Measurements from ENCODE around the gene MET.
"Not testable (repeated sequence)": the region's sequence is repeated elsewhere in the genome, so short reads cannot be mapped to it uniquely, and the experiment has no call there.

The MET gene

DNA sequence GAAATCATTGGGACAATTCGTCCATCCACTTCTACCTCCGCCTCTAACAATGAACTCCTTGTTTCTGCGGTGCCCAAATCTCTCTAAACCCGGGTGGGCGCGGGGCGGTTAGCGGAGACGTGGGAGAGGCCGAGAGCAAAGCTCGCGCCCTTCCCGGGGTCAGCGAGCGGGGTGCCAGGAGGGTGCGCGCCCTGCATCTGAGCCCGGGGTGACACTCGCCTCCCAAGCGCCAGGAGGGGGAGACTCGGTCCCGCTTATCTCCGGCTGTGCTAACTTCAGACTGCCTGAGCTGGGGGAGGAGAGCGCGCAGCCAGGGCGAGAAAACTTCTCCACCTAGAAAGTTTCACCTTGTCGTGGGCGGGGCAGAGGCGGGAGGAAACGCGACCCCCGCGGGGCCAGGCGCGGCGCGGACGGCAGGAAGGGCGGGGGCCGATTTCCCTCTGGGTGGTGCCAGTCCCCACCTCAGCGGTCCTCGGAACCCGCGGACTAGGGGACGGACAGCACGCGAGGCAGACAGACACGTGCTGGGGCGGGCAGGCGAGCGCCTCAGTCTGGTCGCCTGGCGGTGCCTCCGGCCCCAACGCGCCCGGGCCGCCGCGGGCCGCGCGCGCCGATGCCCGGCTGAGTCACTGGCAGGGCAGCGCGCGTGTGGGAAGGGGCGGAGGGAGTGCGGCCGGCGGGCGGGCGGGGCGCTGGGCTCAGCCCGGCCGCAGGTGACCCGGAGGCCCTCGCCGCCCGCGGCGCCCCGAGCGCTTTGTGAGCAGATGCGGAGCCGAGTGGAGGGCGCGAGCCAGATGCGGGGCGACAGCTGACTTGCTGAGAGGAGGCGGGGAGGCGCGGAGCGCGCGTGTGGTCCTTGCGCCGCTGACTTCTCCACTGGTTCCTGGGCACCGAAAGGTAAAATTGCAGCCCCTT, at the start of gene MET:
MET (plus strand) TSS at position 516 of the 915 bp plus-strand sequence. CDS start 26,889 bp downstream, outside the sequence.
- DNase-seq (ENCODE audit: low spot score), result peak; percentile 31

DNA sequence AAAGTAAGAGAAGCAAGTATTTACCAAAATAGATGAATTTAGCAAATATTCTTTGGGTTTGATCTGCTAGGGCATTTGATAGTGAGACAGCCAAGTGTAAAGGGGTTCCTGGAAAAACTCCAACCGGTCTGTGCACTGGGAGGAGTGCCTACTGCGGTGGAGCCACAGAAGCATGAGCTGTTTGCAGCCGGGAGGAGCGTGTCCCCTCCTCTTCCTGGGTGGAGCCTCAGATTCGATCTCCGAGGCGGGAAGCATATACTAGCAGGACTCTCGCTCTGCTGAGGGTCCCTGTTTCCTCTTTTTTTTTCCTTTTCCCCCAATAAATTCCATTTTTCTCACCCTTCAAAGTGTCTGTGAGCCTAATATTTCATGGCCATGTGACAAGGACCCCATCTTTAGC, 45.1 kb upstream of the MET start:
- DNase-seq (ENCODE audit: low spot score), result no peak

DNA sequence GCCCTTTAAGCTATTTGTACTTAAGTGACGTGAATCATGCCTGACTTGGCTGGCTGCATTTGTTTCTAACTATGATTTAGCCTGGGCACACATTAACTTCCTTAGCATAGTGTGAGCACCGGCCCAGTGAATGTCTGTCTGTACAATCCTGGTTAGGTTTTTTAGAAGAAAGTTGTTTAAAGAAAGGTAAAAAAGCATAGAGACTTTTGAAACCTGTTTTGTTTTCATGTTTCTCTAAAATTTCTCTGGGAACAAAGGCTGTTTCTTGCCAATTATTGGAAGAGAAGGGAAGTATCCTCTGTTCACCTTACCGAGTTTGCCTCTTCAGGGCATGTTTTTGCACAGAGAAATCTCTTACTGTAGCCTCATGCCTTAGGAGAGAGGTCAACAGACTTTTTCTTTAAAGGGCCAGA, 42.9 kb upstream of the MET start:
- DNase-seq (ENCODE audit: low spot score), result no peak

DNA sequence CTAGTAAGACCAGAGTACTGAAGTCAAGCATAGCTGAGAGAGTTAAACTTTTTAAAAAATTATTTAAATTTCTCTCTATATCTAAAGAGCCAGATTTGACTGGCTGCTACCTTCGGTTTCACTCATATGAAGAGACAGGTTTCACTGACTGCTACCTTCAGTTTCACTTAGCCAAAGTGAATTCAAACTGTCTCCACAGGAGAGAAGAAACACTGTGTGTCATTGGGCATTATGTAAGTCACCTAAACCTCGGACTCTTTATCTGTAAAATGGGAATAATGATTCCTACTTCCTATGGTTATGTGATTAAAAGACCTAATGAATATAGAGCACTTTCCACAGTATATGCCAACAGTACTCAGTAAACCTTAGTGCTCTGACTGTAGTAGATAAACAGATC, 41.6 kb upstream of the MET start:
- DNase-seq (ENCODE audit: low spot score), result no peak

DNA sequence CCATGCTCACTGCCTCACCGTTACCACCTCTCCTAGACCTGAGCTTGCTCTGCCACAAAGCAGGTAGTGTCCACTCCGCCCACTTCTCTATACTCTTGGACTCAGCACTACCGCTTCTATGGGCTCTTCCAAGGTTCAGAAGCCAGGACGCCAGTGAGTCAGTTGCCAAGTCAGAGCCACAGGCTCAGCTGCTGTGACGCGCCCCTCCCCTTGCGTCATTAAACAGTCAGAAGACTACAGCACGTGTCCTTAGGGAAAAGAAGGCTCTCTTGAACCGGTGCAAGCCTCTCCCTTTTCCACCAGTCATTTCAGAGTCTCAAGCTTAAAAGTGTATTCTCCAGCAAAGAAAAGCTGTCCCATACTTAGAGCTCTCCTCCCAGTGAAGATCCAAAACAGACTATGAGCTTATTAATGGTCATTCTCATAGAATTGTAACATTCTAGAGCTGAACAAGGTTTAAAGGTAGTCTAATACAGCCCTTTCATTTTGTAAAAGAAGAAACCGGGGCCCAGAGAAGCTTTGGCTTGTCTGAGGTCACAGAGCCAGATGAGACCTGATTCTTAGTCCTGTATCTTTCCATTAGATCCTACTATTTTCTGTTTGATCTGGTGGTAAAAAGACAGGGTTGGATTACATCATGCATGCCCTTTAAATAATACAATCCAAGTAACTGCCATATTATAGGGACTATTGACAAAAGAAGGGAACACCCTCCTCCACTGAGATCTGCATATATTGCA, 40.9 kb upstream of the MET start:
- no peak for DNase-seq (ENCODE audit: low spot score)

DNA sequence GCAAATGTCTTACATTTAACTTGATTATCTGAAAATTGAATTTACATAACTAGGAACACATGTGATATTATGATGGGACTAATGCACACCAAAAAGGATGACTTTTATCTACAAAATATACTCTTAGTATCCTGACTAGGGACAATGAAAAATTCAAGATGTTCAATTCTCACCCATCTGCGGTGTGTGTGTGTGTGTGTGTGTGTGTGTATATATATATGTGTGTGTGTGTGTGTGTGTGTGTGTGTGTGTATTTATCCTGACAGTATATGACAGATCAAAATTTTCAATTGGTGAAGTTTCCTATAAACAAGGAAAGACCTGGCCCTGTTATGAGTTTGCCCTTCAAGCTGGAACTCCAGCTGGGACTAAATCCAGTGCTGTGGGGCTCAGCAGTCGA, 40.3 kb upstream of the MET start:
- no peak for DNase-seq (ENCODE audit: low spot score)

DNA sequence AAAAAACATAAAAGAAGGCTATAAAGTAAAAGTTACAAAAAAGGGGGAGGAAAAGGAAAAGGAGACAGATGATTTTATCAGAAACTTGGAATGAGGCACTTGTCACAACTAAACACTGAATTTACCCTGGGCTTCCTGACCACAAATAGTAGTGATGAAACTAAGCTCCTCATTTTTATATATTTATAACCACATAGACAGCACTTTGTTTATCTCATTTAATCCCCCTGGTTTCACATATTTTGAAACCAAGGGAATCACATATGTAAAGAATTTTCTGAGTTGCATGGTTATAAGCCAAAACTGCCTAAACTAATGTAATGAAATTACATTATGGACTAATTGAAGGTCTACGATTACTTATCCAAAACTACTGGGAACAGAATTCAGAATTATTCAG, 39.6 kb upstream of the MET start:
- no peak for DNase-seq (ENCODE audit: low spot score)

DNA sequence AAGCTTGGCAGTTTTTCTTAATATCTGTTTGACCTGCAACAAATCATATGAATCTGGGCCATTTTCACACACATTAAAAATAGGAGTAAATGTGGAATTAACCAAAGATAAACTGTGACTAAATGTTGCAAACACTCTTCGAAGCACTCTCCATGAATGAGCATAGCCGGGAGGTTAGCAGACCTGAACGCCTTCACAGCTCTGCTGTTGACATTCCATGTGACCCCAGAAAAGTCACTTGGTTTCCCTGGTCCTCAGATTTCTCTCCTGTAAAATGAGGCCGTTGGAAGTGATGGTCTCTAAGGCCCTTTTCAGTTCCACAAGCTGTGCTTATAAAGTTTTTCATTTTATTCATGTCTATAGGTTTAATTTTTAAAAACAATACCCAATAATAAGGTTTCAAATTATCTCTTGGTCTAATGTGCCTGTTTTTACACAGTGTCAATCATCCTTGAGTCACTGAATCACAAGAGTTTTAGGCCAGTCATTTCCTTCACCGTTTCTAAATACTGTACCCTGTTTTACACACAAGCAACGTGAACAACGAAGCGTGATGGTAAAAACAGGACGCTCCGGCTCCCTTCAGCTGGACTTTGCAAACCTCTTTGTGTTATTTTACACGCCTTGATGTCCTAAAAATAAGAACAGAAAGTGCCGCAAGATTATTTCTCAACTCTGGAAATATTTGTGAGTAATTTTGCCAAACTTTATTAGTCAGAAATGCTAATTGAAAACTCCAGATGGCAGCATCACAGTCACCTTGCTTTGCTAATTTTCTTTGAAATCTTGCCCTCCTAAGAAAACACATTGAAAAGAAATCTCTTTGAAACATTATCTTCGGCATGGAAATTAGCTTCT, 38.6 kb upstream of the MET start:
- no peak for DNase-seq (ENCODE audit: low spot score)

DNA sequence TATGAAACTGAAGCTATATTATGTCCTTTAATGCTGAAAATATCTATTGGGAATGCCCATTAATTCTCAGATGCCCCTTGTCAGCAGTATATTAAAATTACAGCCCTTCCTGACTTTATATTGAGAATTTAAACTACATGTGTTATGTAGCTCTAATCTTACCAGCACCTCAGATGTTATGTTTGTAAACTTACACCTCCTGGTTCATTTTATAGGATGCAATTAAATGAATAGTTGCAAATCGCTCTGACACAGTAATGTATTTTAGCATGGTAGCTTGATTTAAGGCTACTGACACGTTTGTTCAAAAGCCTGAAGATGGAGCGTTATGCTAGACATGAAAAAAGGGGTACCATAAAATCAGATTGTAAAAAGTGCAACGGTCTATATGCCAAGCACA, 35.0 kb upstream of the MET start:
- no peak for DNase-seq (ENCODE audit: low spot score)

DNA sequence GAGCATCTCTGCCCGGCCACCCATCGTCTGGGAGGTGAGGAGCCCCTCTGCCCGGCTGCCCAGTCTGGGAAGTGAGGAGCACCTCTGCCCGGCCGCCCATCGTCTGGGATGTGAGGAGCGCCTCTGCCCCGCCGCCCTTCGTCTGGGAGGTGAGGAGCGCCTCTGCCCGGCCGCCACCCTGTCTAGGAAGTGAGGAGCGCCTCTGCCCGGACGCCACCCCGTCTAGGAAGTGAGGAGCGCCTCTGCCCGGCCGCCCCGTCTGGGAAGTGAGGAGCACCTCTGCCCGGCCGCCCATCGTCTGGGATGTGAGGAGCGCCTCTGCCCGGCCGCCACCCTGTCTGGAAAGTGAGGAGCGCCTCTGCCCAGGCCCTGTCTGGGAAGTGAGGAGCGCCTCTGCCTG, 33.4 kb upstream of the MET start:
- DNase-seq (ENCODE audit: low spot score), result not testable (repeated sequence)

DNA sequence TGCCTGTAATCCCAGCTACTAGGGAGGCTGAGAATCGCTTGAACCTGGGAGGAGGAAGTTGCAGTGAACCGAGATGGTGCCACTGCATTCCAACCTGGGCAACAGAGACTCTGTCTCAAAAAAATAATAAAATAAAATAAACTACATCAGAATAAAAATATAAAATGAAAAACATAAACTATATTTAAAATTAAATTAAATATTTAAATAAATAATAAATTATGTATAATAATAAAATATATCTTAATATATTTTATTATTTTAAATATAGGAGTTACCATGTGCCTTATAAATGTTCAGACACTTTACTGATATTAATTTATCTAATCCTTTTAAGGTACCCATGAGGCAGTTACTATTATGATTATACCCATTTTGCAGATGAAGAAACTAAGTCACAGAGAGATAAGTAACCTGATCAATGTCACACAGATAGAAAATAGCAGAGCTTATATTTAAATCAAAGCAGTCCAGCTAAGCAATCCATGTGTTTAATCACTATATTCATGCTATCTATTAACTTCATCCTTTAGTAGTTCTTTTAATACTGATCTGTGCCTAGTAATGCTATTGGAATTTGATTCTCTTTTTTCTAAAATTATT, 30.3 kb upstream of the MET start:
- DNase-seq (ENCODE audit: low spot score), result no peak

DNA sequence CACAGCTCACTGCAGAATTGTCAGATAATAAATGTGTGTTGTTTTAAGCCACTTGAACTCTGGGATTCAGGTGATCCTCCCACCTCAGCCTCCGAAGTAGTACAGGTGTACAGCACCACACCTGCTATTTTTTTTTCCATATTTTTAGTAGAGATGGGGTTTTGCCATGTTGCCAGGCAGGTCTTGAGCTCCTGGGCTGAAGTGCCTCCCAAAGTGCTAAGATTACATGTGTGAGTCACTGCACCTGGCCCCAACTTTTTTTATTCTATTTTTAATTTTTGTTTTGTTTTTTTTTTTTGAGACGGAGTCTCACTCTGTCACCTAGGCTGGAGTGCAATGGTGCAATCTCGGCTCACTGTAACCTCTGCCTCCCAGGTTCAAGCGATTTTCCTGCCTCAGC, 28.8 kb upstream of the MET start:
- DNase-seq (ENCODE audit: low spot score), result not testable (repeated sequence)

DNA sequence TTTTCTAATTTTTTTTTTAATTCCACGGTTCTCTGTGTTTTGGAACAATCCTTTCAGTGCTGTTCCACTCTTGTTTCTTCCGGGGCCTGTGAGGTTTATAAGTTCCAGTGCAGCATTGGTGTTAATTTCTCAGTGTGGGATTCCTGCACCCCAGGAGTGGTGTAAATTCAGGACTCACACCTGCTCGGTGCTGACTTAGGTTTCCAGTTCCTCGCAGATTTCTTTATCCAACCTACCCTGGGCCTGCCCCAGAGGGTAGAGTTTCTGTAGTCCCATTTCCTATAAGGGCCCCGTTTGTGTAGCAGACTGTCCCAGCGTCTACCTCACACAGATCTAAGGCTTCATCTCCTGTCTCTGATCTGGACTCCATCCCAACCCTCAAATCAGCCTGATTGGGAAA, 27.4 kb upstream of the MET start:
- no peak for DNase-seq (ENCODE audit: low spot score)

DNA sequence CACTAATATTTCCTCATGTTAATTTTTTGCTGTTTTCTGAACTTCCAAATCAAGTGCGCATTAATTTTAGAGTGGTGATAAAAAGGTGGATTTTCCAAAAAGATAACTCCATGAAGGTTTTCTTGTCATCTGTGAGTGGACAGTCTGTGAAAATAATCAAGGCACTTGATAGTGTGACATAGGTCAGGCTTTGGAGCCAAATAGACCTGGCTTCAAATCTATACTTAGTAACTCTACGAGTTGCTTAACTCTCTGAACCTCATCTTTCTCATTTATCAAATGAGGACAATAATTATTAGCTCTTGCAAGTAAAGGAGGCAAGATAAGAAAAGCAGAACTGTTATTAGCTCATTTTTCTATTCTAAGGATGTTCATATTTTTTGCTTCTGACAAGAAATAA, 24.7 kb upstream of the MET start:
- no peak for DNase-seq (ENCODE audit: low spot score)

DNA sequence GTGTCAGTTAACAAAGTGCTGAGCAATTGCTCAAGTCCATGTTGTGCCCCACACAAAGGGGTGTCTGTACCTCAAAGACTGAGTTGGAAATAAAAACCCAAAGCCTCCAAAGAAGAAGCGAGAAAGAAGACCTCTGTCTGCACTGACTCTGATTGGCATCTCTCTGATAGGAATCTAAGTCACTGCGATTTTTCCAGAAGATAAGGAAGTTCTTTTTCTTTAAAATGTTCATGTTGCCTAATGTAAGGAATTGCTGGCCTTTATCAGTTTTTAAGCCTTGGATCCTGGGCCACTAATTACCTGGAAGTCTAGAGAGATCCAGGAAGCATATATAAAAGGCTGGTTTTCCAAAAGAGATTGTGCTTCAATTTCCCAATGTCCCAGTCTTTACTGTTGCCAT, 24.1 kb upstream of the MET start:
- no peak for DNase-seq (ENCODE audit: low spot score)

DNA sequence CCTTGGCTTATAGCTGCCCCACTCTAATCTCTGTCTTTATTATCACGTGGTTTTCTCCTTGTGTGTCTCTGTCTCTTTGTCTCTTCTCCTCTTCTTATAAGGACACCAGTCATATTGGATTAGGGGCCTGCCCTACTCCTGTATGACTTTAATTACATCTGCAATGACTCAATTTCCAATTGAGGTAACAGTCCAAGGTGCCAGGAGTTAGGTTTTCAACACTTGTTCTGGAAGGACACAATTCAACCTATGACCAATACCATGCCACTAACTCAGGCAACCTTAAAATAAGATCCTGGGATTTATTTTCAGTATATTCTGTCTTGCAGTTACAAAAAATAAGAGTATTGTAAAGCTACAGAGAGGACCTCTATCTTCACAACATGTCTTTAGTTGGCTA, 21.6 kb upstream of the MET start:
- no peak for DNase-seq (ENCODE audit: low spot score)

DNA sequence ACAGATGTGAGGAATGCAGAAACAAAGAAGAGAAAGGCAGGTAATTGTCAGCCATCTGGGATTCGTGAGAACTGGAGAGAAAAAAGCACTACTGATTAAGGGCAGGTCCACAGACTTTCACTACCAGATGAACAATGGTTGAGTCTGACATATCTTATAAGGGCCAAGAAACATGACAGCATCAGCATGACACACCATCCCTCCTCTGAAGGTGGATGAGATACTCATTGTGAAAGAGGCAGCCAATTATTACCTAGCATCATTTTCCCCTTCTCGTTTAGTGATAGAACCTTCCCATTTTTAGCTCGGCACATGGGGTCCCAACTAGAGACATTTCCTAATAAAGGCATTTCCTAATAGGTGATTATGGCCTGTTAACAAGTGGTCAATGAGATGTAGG, 19.2 kb upstream of the MET start:
- no peak for DNase-seq (ENCODE audit: low spot score)

DNA sequence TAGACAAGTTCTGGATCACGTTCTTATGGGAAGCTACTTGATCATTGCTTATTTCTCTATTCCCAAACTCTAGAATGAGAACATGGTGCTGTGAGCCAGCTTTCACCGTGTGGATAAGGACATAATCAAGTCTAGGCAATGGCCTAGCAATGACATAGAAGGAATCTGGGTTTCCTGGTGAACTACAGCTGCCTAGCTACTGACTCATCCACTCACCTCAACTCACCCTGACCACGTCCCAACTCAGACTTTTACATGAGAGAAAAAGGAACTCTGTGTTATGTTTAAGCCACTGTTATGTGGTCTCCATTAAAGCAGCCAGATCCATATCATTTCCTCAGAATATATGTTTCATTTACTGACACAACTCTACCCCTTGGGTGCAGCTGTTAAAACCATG, 18.8 kb upstream of the MET start:
- no peak for DNase-seq (ENCODE audit: low spot score)

DNA sequence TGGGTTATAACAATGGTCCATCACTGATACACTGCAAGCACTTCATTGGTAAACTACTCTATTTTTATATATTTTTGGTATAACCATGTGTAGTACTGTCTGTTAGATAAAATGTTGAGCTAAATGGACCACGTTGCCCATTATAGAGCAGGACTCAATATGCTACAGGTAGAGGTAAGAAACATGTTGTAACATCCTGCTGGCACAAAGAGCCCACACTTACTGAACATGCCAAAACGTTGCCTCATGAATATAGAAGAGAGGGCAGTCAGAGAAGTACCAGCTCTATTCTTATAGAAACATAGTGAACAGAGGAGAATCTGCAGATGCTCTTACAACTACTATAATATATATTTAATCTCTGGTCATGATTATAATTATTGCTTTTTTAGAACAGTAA, 18.4 kb upstream of the MET start:
- DNase-seq (ENCODE audit: low spot score), result no peak

DNA sequence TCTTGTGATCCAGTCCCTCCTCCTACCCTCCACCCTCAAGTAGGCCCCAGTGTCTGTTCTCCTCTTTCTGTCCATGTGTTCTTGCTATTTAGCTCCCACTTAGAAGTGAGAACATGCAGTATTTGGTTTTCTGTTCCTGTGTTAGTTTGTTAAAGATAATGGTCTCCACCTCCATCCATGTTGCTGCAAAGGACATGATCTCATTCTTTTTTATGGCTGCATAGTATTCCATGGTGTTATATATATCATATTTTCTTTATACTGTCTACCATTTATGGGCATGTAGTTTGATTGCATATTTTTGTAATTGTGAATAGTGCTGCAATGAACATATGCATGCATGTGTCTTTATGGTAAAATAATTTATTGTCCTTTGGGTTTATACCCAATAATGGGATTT, 12.7 kb upstream of the MET start:
- not testable (repeated sequence) for DNase-seq (ENCODE audit: low spot score)

DNA sequence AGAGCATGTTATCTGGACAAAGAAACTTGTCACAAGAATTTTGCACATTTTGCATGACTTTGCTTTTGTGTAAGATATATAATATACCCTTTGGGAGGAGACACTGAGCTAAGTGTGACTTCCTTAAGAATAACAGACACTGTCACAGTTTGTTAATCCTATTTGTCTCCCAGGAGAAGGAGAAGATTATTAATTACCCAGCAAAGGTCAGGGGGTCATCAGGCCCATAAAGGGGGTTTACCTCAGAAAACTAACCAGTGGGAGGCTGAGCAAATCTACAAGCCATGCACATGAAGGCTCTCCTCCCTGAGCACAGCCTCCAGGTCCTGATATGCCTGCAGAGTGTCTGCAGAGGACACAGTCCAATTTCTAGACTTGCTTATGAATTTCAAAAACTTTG, 10.1 kb upstream of the MET start:
- DNase-seq (ENCODE audit: low spot score), result no peak

DNA sequence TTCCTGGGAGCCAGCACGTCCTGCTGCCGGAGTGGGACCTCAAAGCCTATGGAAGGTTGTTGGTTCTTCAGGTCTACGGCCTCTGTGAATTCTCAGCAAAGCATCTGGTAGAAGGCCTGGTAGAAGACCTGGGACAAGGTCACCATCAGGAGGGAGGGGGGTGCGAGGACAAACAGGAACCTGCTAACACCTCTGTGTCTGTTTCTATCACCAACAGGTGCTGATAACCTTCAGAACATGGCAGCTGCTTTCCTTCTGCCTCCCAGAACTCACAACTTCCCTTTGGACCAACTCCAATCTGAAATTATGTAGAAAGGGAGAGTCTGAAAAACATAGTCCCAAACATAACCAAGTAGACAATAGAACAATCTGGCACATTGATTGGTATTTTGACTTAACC, 8.3 kb upstream of the MET start:
- DNase-seq (ENCODE audit: low spot score), result no peak

Data from putamen (tissue), 1 donor.